ENCODE data around the gene GPD2. TPM values are rescaled to one million over a fixed set of nuclear protein-coding genes. Genes with fewer than 3 reads are reported as not detected.

Gene GPD2
- 12.4 TPM for polyA plus RNA-seq (2012; ENCODE audit: missing spikeins)

DNA sequence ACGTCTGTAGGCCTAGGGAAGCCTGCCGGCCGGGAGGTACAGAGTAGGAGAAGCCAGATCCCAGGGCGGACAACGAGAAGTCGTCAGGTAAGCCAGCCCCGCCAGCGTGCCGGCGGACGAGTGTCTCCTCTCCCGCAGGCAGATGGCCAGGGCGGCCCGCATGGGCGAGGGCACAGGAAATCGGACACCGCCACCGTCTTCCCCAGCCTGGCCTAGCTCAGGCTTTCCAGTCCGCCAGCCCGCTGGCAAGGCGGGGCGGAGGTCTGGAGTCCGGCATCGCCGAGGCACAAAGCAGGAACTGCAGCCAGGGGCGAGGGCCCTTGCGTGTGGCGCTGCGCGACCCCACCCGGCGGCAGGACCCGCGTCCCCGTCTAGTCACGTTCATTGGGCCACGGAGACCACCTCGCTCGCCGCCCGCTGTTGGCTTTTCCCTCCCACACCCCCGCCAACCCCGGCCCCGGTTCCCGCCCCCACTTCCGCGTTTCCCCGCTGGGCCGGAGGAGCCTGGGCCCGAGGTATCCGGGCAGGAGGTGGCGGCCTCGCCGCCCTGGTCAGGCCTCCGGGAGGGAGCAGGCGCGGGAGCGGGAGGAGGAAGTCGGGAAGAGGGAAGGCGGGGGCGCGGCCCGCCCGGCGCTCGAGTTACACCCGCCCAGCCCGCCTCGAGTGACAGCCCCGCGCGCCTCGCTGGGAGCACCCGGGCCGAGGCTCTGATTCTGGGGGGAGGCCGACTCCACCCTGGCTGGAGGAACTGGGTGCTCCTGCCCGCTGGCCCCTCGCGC, at the start of gene GPD2:
Gene GPD2 (plus strand): TSS at position 662 of the 779 bp plus-strand sequence. CDS start 39,727 bp downstream, outside the sequence.
- TF ChIP-seq POLR2A (IDR thresholded peaks at IDR 0.05; ENCODE audit: low read depth, low read length) = peak; percentile 80
- peak; percentile 51; the same call in 1 of the 2 replicates for TF ChIP-seq POLR2AphosphoS5 (IDR thresholded peaks at IDR 0.05; ENCODE audit: low read depth, low read length)
- 0 out of 2 replicates have a peak, but pooled peaks have one; percentile 44 for TF ChIP-seq TAF1 (IDR thresholded peaks at IDR 0.05; ENCODE audit: borderline replicate concordance, low read depth, low read length)
- FAIRE-seq = peak; percentile 74
- DNase-seq (ENCODE audit: insufficient read length) = peak; percentile 55

GRCh38 chr2:156394033-156394741, 42.0 kb upstream of the GPD2 start:
- no peak for FAIRE-seq
- TF ChIP-seq TAF1 (IDR thresholded peaks at IDR 0.05; ENCODE audit: borderline replicate concordance, low read depth, low read length) = no peak
- TF ChIP-seq POLR2AphosphoS5 (IDR thresholded peaks at IDR 0.05; ENCODE audit: low read depth, low read length) = no peak
- no peak for TF ChIP-seq POLR2A (IDR thresholded peaks at IDR 0.05; ENCODE audit: low read depth, low read length)
- no peak for DNase-seq (ENCODE audit: insufficient read length)

DNA sequence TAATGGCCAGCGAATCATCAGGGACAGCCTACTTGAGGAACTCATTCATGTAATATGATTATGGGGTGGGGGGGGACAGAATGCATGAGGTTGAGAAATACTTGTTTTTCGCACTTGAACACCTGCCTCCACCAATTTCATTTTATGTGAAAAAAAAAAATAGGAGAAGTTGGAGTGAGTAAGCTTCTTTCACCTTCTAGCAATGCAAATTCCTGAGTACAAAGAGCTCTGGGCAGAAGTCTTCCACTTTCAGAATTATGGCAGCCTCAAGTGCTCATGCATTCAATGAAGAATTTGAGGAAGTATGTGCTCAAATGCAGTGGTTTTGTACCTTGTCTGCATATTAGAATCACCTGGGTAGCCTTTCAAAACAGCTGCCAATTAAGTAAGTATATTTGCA, 40.1 kb upstream of the GPD2 start:
- FAIRE-seq (peak; percentile 66), DNase-seq (ENCODE audit: insufficient read length) (no peak)
- TF ChIP-seq POLR2A (IDR thresholded peaks at IDR 0.05; ENCODE audit: low read depth, low read length) (no peak), TAF1 (IDR thresholded peaks at IDR 0.05; ENCODE audit: borderline replicate concordance, low read depth, low read length) (no peak), POLR2AphosphoS5 (IDR thresholded peaks at IDR 0.05; ENCODE audit: low read depth, low read length) (no peak)

DNA sequence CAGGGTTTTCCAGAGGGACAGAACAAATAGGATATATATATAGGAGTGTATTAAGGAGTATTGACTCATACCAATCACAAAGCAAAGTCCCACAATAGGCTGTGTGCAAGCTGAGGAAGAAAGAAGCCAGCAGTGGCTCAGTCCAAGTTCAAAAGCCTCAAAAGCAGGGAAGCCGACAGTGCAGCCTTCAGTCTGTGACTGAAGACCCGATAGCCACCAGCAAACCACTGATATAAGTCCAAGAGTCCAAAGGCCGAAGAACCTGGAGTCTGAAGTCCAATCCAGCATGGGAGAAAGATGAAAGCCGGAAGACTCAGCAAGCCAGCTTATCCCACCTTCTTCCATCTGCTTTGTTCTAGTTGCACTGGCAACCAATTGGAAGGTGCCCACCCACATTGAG, 39.0 kb upstream of the GPD2 start:
- no peak for FAIRE-seq
- DNase-seq (ENCODE audit: insufficient read length) = no peak
- TF ChIP-seq POLR2A (IDR thresholded peaks at IDR 0.05; ENCODE audit: low read depth, low read length) = no peak
- no peak for TF ChIP-seq POLR2AphosphoS5 (IDR thresholded peaks at IDR 0.05; ENCODE audit: low read depth, low read length)
- TF ChIP-seq TAF1 (IDR thresholded peaks at IDR 0.05; ENCODE audit: borderline replicate concordance, low read depth, low read length) = no peak

DNA sequence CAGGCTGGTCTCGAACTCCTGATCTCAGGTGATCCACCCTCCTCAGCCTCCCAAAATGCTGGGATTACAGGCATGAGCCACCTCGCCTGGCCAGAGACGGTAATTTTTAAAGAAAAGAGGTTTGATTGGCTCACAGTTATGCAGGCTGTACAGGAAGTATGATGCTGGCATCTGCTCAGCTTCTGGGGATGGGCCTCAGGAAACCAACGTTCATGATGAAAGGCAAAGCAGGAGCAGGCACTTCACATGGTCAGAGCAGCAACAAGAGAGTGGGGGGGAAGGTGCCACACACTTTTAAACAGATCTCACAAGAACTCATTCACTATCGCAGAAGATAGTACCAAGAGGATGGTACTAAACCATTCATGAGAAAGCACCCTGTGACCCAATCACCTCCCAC, 38.0 kb upstream of the GPD2 start:
- DNase-seq (ENCODE audit: insufficient read length) (no peak), FAIRE-seq (no peak)
- TF ChIP-seq POLR2A (IDR thresholded peaks at IDR 0.05; ENCODE audit: low read depth, low read length) = no peak
- TF ChIP-seq TAF1 (IDR thresholded peaks at IDR 0.05; ENCODE audit: borderline replicate concordance, low read depth, low read length) = no peak
- TF ChIP-seq POLR2AphosphoS5 (IDR thresholded peaks at IDR 0.05; ENCODE audit: low read depth, low read length) = no peak

- FAIRE-seq (peak; percentile 60), DNase-seq (ENCODE audit: insufficient read length) (no peak)
- TF ChIP-seq POLR2A (IDR thresholded peaks at IDR 0.05; ENCODE audit: low read depth, low read length) = no peak
- TF ChIP-seq POLR2AphosphoS5 (IDR thresholded peaks at IDR 0.05; ENCODE audit: low read depth, low read length) = no peak
- no peak for TF ChIP-seq TAF1 (IDR thresholded peaks at IDR 0.05; ENCODE audit: borderline replicate concordance, low read depth, low read length)
Measured at GRCh38 chr2:156399224-156399949, 36.8 kb upstream of the GPD2 start.

DNA sequence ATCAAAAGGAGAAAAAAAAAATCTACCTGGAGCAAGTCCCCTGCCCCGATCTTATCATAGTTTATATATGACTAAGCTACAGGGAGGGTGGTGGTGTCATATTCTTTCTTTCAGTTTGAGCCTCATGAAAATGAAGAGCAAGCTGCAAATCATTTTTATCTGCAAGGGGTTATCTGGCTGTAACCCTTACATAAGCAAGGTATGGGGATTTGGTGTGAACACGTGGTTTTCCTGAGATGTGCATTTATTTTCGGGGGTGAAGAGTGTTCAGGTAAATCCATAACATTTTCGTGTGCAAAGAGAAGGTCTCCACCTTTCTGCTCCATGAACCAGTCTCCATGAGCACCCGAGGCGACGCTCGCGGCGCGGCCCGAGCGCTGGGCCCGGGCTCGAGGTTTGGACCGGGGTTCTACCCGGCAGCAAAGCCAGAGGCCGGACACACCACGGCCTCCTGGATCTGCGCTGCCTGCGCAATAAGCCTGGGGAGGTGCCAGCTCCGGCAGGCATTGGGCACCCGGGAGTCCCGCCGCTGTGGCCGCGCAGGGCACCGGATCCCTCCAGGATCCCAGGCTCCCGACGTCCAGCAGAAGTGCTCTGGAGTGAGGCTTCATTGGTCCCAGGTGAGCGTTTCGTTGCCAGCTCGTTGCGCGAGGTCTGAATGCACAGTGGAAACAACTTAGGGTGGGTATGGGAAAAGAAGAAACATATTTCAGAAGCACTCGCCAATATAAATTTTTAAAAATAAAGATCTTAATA, 36.1 kb upstream of the GPD2 start:
- DNase-seq (ENCODE audit: insufficient read length) (peak; percentile 34), FAIRE-seq (peak; percentile 21)
- TF ChIP-seq POLR2AphosphoS5 (IDR thresholded peaks at IDR 0.05; ENCODE audit: low read depth, low read length) (no peak), TAF1 (IDR thresholded peaks at IDR 0.05; ENCODE audit: borderline replicate concordance, low read depth, low read length) (no peak), POLR2A (IDR thresholded peaks at IDR 0.05; ENCODE audit: low read depth, low read length) (no peak)

- FAIRE-seq (peak; percentile 66), DNase-seq (ENCODE audit: insufficient read length) (no peak)
- TF ChIP-seq TAF1 (IDR thresholded peaks at IDR 0.05; ENCODE audit: borderline replicate concordance, low read depth, low read length) = no peak
- no peak for TF ChIP-seq POLR2AphosphoS5 (IDR thresholded peaks at IDR 0.05; ENCODE audit: low read depth, low read length)
- TF ChIP-seq POLR2A (IDR thresholded peaks at IDR 0.05; ENCODE audit: low read depth, low read length) = no peak
Measured at GRCh38 chr2:156400706-156401678, 35.2 kb upstream of the GPD2 start.

- DNase-seq (ENCODE audit: insufficient read length) = no peak
- FAIRE-seq = no peak
- no peak for TF ChIP-seq POLR2A (IDR thresholded peaks at IDR 0.05; ENCODE audit: low read depth, low read length)
- TF ChIP-seq POLR2AphosphoS5 (IDR thresholded peaks at IDR 0.05; ENCODE audit: low read depth, low read length) = no peak
- TF ChIP-seq TAF1 (IDR thresholded peaks at IDR 0.05; ENCODE audit: borderline replicate concordance, low read depth, low read length) = no peak
Measured at GRCh38 chr2:156401861-156402260, 34.3 kb upstream of the GPD2 start.

- DNase-seq (ENCODE audit: insufficient read length) (no peak), FAIRE-seq (no peak)
- TF ChIP-seq TAF1 (IDR thresholded peaks at IDR 0.05; ENCODE audit: borderline replicate concordance, low read depth, low read length) (no peak), POLR2A (IDR thresholded peaks at IDR 0.05; ENCODE audit: low read depth, low read length) (no peak), POLR2AphosphoS5 (IDR thresholded peaks at IDR 0.05; ENCODE audit: low read depth, low read length) (no peak)
Measured at GRCh38 chr2:156405586-156405985, 30.6 kb upstream of the GPD2 start.

Measured in GM12892 (cell line).